MM.1S (cell line): ENCODE data around the gene SNCAIP.

Experiments
- CTCF ChIP-seq: fragments of 300-600 bp; sonication (generic); IDR thresholded peaks from 2 replicates; pipeline ENCODE4 v1.5.1; 2016; ENCODE audit warnings: antibody characterized with exemption, low read length, mixed read lengths
- EZH2 ChIP-seq: fragments of 300-600 bp; sonication (generic); optimal IDR thresholded peaks from 2 replicates; pipeline ENCODE3; 2017; ENCODE audit warnings: low read depth, mild to moderate bottlenecking, antibody characterized with exemption, low read length, mixed read lengths
- EZH2phosphoT487 ChIP-seq: fragments of 300-600 bp; sonication (generic); IDR thresholded peaks from 2 replicates; pipeline ENCODE4 v1.6.1; 2018; ENCODE audit warnings: antibody characterized with exemption, low read length

DNA sequence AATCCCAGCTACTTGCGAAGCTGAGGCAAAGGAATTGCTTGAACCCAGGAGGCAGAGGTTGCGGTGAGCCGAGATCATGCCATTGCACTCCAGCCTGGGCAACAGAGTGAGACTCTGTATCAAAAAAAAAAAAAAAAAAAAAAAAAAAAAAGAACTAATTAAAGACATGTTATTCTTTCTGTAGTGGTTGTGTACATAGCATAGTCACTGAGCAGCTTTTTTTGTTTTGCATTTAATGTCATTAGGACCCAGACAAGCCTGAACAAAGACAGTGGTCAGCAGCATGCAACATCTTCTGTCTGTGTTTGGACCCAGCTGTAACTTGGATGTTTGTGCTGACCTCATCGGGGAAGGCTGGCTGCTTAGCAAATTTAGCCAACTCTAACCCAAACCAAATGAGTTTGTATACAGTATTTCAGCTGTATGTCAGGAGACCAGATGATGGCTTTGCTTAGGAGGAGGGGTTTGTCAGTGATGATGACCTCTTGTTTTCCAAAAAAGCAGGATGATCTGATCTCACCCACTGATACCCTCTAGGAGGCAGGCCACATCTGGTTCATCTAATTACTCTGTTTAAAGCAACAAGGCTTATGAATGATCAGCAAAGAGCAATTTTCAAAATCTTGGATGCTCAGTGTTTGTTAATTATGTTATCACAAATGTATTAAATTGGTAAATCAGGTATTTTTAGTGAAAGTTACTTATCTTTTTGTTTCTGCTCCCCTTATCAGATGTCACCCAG, 39.5 kb downstream of the SNCAIP start:
- TF ChIP-seq EZH2phosphoT487 (no peak), CTCF (no peak), EZH2 (no peak)
